Stomach (tissue), 4 donors: ENCODE results near the gene BTNL9.

Experiments
- CTCF ChIP-seq, 7 experiments: fragments of 450-650 bp in 4 of 7; fragments of 200-600 bp in 3 of 7; sonication (generic) in 3 of 7; IDR thresholded peaks; one replicate each; pipeline ENCODE4 v1.5.1; 2016 to 2019; ENCODE audit warnings: antibody characterized with exemption in 7 of 7, control low read depth in 2 of 7, mild to moderate bottlenecking in 1 of 7
- POLR2AphosphoS5 ChIP-seq, 3 donors: sonication (generic); formaldehyde crosslinking; IDR thresholded peaks; one replicate each; pipeline ENCODE4 v1.6.1; 2016; ENCODE audit warnings: antibody characterized with exemption in 3 of 3

- TF ChIP-seq CTCF (IDR thresholded peaks at IDR 0.05), result no peak
- TF ChIP-seq POLR2AphosphoS5 (IDR thresholded peaks at IDR 0.05), result no peak
Measured at GRCh38 chr5:181100121-181100875, 60.2 kb downstream of the BTNL9 start.
